GM12878 (cell line): ENCODE measurements around the gene ACSF3. TPM values are rescaled to one million over a fixed set of nuclear protein-coding genes. Genes with fewer than 3 reads are reported as not detected.

Source experiments
- ATAC-seq: fragments of 200-7000 bp; cut with Tn5 transposase; 3 replicates; pipeline ENCODE4 v1.9.1; 2020; ENCODE audit warnings: mild to moderate bottlenecking, moderate library complexity
- BruUV-seq: library from RNA; stranded (reverse); fragments of 400-500 nt; replicated peaks from 2 replicates; lab custom pipeline; 2021; lab: Mats Ljungman, UMichigan
- CTCF ChIA-PET: fragments of 300-600 bp; sonication (Branson Sonifier 250); formaldehyde crosslinking; extraction: SDS; loops from one replicate; lab custom pipeline; 2021; ENCODE audit warnings: inconsistent platforms; lab: Yijun Ruan, JAX
- POLR2A ChIA-PET: fragments of 350-600 bp; formaldehyde crosslinking; extraction: SDS; loops from one replicate; lab custom pipeline; 2021; ENCODE audit warnings: inconsistent platforms; lab: Charles Lee
- RAD21 ChIA-PET: fragments of 300-600 bp; sonication (Branson Sonifier 250); formaldehyde crosslinking; loops from one replicate; lab custom pipeline; 2023; ENCODE audit warnings: antibody characterized with exemption; ENCODE audit not compliant: unreplicated experiment; lab: Charles Lee
- SMC1A ChIA-PET: fragments of 300-600 bp; sonication (Branson Sonifier 250); formaldehyde crosslinking; loops from one replicate; lab custom pipeline; 2023; ENCODE audit not compliant: unreplicated experiment, uncharacterized antibody; lab: Charles Lee
- DNase-seq: peaks from one replicate; pipeline ENCODE4 v3.0.0-alpha.2; 2011; ENCODE audit warnings: low read depth, low spot score
- FAIRE-seq: peaks from 3 replicates; lab custom pipeline; 2011; peaks lifted over from hg19 to GRCh38; lab: Jason Lieb, UNC
- H2AFZ ChIP-seq: 2 replicates; pipeline ENCODE4 v1.6.0; 2011; ENCODE audit warnings: low read depth, low read length, control low read depth; ENCODE audit not compliant: control insufficient read depth
- H3K27ac ChIP-seq: 2 replicates; pipeline ENCODE4 v1.5.1; 2011; ENCODE audit warnings: control low read depth; ENCODE audit not compliant: control insufficient read depth, insufficient read depth
- H3K27me3 ChIP-seq, 2 experiments: replicated peaks in 1 of 2; 2 replicates each; pipeline versions ENCODE4 v1.6.0 to v1.6.1; 2011; ENCODE audit warnings: low read length in 1 of 2; ENCODE audit not compliant: control insufficient read depth in 2 of 2, insufficient read depth in 2 of 2
- H3K36me3 ChIP-seq, 2 experiments: 2 replicates each; pipeline ENCODE4 v1.5.1; 2011; ENCODE audit warnings: low read length in 1 of 2; ENCODE audit not compliant: control insufficient read depth in 2 of 2, insufficient read depth in 2 of 2
- H3K4me1 ChIP-seq: 2 replicates; pipeline ENCODE4 v1.6.1; 2011; ENCODE audit warnings: mild to moderate bottlenecking, low read length, moderate library complexity, mixed read lengths; ENCODE audit not compliant: control insufficient read depth, insufficient read depth
- H3K4me2 ChIP-seq: 2 replicates; pipeline ENCODE4 v1.6.0; 2011; ENCODE audit warnings: control low read depth; ENCODE audit not compliant: control insufficient read depth, insufficient read depth
- H3K4me3 ChIP-seq: fragments of 200-600 bp; sonication (generic); 2 replicates; pipeline ENCODE4 v1.5.1; 2016
- H3K79me2 ChIP-seq: 2 replicates; pipeline ENCODE4 v1.6.0; 2011; ENCODE audit warnings: low read length; ENCODE audit not compliant: control insufficient read depth, insufficient read depth
- H3K9ac ChIP-seq: 2 replicates; pipeline ENCODE4 v1.8.0; 2011; ENCODE audit warnings: low read length, control low read depth, mixed read lengths; ENCODE audit not compliant: control insufficient read depth, insufficient read depth
- H3K9me3 ChIP-seq: replicated peaks from 3 replicates; pipeline ENCODE4 v1.5.1; 2011; ENCODE audit warnings: mild to moderate bottlenecking, low read length; ENCODE audit not compliant: control insufficient read depth, insufficient read depth
- H4K20me1 ChIP-seq: 2 replicates; pipeline ENCODE4 v1.6.0; 2011; ENCODE audit not compliant: control insufficient read depth, insufficient read depth
- BMI1 ChIP-seq: fragments of 450-650 bp; IDR thresholded peaks from 2 replicates; pipeline ENCODE4 v1.6.1; 2016; ENCODE audit warnings: mild to moderate bottlenecking, moderate library complexity, borderline replicate concordance
- CHD4 ChIP-seq: fragments of 200-600 bp; sonication (generic); IDR thresholded peaks from 2 replicates; pipeline ENCODE4 v1.6.1; 2016; ENCODE audit warnings: mild to moderate bottlenecking
- CREB1 ChIP-seq: IDR thresholded peaks from 2 replicates; pipeline ENCODE4 v1.6.1; 2012; ENCODE audit warnings: low read depth, mild to moderate bottlenecking, inconsistent platforms
- CREM ChIP-seq: IDR thresholded peaks from 2 replicates; pipeline ENCODE4 v1.6.1; 2014; ENCODE audit warnings: antibody characterized with exemption, low read depth
- FOXM1 ChIP-seq: IDR thresholded peaks from 2 replicates; pipeline ENCODE4 v1.6.1; 2012; ENCODE audit warnings: low read depth, mild to moderate bottlenecking, inconsistent platforms, low read length, moderate library complexity
- HDAC2 ChIP-seq: fragments of 200-600 bp; sonication (generic); IDR thresholded peaks from 2 replicates; pipeline ENCODE4 v1.6.1; 2017
- MTA2 ChIP-seq: fragments of 450-650 bp; IDR thresholded peaks from 2 replicates; pipeline ENCODE4 v1.6.1; 2016; ENCODE audit warnings: low read depth, mild to moderate bottlenecking, moderate library complexity
- MTA3 ChIP-seq: IDR thresholded peaks from 2 replicates; pipeline ENCODE4 v1.6.1; 2012; ENCODE audit warnings: low read length, inconsistent platforms, borderline replicate concordance
- NR2F1 ChIP-seq: fragments of 450-650 bp; conservative IDR thresholded peaks from 2 replicates; pipeline ENCODE4 v1.6.1; 2017; ENCODE audit warnings: mild to moderate bottlenecking
- POLR2AphosphoS2 ChIP-seq: IDR thresholded peaks from 2 replicates; pipeline ENCODE4 v1.6.1; 2011; ENCODE audit warnings: low read depth, mild to moderate bottlenecking, low read length, improper control_type of control experiment, moderate library complexity
- RBBP5 ChIP-seq: fragments of 200-600 bp; sonication (generic); conservative IDR thresholded peaks from 2 replicates; pipeline ENCODE4 v1.6.1; 2016
- SMC3 ChIP-seq: IDR thresholded peaks from 2 replicates; pipeline ENCODE4 v1.6.1; 2011; ENCODE audit warnings: low read length, improper control_type of control experiment, borderline replicate concordance
- SRF ChIP-seq, 2 experiments: IDR thresholded peaks; 2 replicates each; pipeline ENCODE4 v1.6.1; 2011; ENCODE audit warnings: low read depth in 2 of 2, low read length in 2 of 2, mild to moderate bottlenecking in 1 of 2, moderate library complexity in 1 of 2
- ZNF384 ChIP-seq: IDR thresholded peaks from 2 replicates; pipeline ENCODE4 v1.6.1; 2012; ENCODE audit warnings: low read depth, mild to moderate bottlenecking, low read length, improper control_type of control experiment, borderline replicate concordance
- ZSCAN29 ChIP-seq: fragments of 450-650 bp; IDR thresholded peaks from 2 replicates; pipeline ENCODE4 v1.6.1; 2017; ENCODE audit warnings: mild to moderate bottlenecking, moderate library complexity
- WGBS: methylation state at CpG from one replicate; pipeline ENCODE4 v1.1.6; 2016; ENCODE audit warnings: low lambda C conversion rate; ENCODE audit not compliant: insufficient replicate concordance, insufficient coverage; ENCODE audit errors: missing lambda C conversion rate; 5-methylcytosine and 5-hydroxymethylcytosine counted together
- in situ Hi-C: fragments of 300-500 bp; cut with MboI; formaldehyde crosslinking; loops from 9 replicates; pipeline ENCODE4 v1.14.3; 2018; ENCODE audit warnings: mixed read lengths
- intact Hi-C: fragments of 100-400 bp; cut with micrococcal nuclease; formaldehyde crosslinking; loops from one replicate; pipeline ENCODE4 v1.14.2; 2022; ENCODE audit not compliant: unreplicated experiment
- polyA plus RNA-seq, 11 experiments: library from polyadenylated mRNA; depleted of rRNA in 4 of 11; unstranded in 6 of 11; stranded (reverse) in 5 of 11; fragments of >200 nt; fragmentation: Nextera tagmentation in 4 of 11; fragmentation: Illumina TruSeq in 1 of 11; extraction: Ambion mirVana in 4 of 11; extraction: Trizol in 1 of 11; gene quantifications; 1 replicate in 1 of 11; 2 replicates in 10 of 11; pipeline versions ENCODE4 v1.2.1 to v1.2.3, GENCODE V29; 2011 to 2016; ENCODE audit warnings: inconsistent platforms in 2 of 11, missing spikeins in 2 of 11, low read depth in 1 of 11
- total RNA-seq, 4 experiments: library from RNA; depleted of rRNA in 3 of 4; stranded (reverse); fragments of >200 nt in 3 of 4; fragmentation: Illumina TruSeq in 1 of 4; extraction: Trizol in 1 of 4; gene quantifications; 2 replicates each; pipeline versions ENCODE4 v1.2.1 to v1.2.3, GENCODE V29; 2013 to 2021

The ACSF3 gene
- total and polyA plus RNA-seq, 10 of the 15 experiments (the other 5 are each of a cell fraction or from before 2014, with no cell fraction given) = 1.0 to 44.4 (median 25.8) TPM

GRCh38 chr16:89189358-89190025 lies 95.8 kb downstream of the ACSF3 start:
- no peaks in the 10 kb centered on the region for H4K20me1 ChIP-seq
- no peak overlapping the region for H3K4me2 ChIP-seq
- TF ChIP-seq FOXM1 (no peak), CHD4 (no peak), POLR2AphosphoS2 (no peak), MTA2 (no peak), ZSCAN29 (no peak), CREB1 (no peak), CREM (no peak), BMI1 (no peak), SRF (IDR thresholded peaks at IDR 0.05; ENCODE audit: low read depth in 2 of 2, low read length in 2 of 2) (no peak), HDAC2 (no peak), SMC3 (no peak), RBBP5 (no peak), ZNF384 (no peak), MTA3 (no peak), NR2F1 (no peak)
- H3K27me3 ChIP-seq = no peaks in the 10 kb centered on the region
- no peak overlapping the region for H2AFZ ChIP-seq
- in situ Hi-C loops = no loop called here
- WGBS = 61% methylated on average over 14 of the region's 14 CpGs
- H3K36me3 ChIP-seq = no peaks in the 10 kb centered on the region
- FAIRE-seq (no peak), DNase-seq (no peak), ATAC-seq (no peak)
- no peaks in the 10 kb centered on the region for H3K9me3 ChIP-seq
- ChIA-PET RAD21 (no interaction called here), CTCF (no interaction called here), SMC1A (no interaction called here), POLR2A (no interaction called here)
- H3K9ac ChIP-seq = no peak overlapping the region
- H3K4me3 ChIP-seq = no peak overlapping the region
- H3K27ac ChIP-seq = no peak overlapping the region
- BruUV-seq = no TSS peak
- no peaks in the 10 kb centered on the region for H3K79me2 ChIP-seq
- H3K4me1 ChIP-seq = no peaks in the 10 kb centered on the region
- intact Hi-C loops = no loop called here
